K562 (cell line): ENCODE data around the gene SYNJ2. TPM values are rescaled to one million over a fixed set of nuclear protein-coding genes. Genes with fewer than 3 reads are reported as not detected.

Experiments used
- AFF4 ChIP-seq: sonication (generic); formaldehyde crosslinking; IDR thresholded peaks from 2 replicates; pipeline ENCODE4 v1.8.0; 2023; ENCODE audit warnings: mild to moderate bottlenecking, missing genetic modification reagents
- ARID1B ChIP-seq: fragments of 450-650 bp; IDR thresholded peaks from 2 replicates; pipeline ENCODE4 v1.6.1; 2016; ENCODE audit warnings: antibody characterized with exemption, mild to moderate bottlenecking, inconsistent platforms
- BRD9 ChIP-seq: fragments of 450-650 bp; IDR thresholded peaks from 2 replicates; pipeline ENCODE4 v1.6.1; 2018; ENCODE audit warnings: low read depth; ENCODE audit not compliant: partially characterized antibody
- ELF2 ChIP-seq: fragments of 250-450 bp; sonication (Bioruptor Pico); IDR thresholded peaks from 2 replicates; pipeline ENCODE4 v1.5.0; 2021; ENCODE audit warnings: mild to moderate bottlenecking
- ESRRB ChIP-seq: fragments of 250-450 bp; sonication (Bioruptor Pico); IDR thresholded peaks from 2 replicates; pipeline ENCODE4 v1.5.0; 2020; ENCODE audit warnings: mild to moderate bottlenecking, moderate library complexity, borderline replicate concordance
- FIP1L1 ChIP-seq: fragments of 200-400 bp; formaldehyde crosslinking; IDR thresholded peaks from 2 replicates; pipeline ENCODE4 v1.6.1; 2018; ENCODE audit warnings: mild to moderate bottlenecking, low read depth, low read length; ENCODE audit not compliant: poor library complexity, severe bottlenecking
- GTF2E2 ChIP-seq: fragments of 200-800 bp; sonication (Bioruptor generic); IDR thresholded peaks from 2 replicates; pipeline ENCODE4 v1.6.1; 2016; ENCODE audit warnings: missing genetic modification characterization, missing compliant biosample characterization
- HDGF ChIP-seq: fragments of 450-650 bp; IDR thresholded peaks from 2 replicates; pipeline ENCODE4 v1.6.1; 2016
- ILK ChIP-seq: fragments of 450-650 bp; IDR thresholded peaks from 2 replicates; pipeline ENCODE4 v1.6.1; 2016; ENCODE audit warnings: missing genetic modification characterization, low read depth, mild to moderate bottlenecking, missing compliant biosample characterization, moderate library complexity, borderline replicate concordance
- MCM3 ChIP-seq: fragments of 450-650 bp; IDR thresholded peaks from 2 replicates; pipeline ENCODE4 v1.6.1; 2016
- MEF2A ChIP-seq: IDR thresholded peaks from 2 replicates; pipeline ENCODE4 v1.6.1; 2011; ENCODE audit warnings: low read depth, mild to moderate bottlenecking, low read length, moderate library complexity; ENCODE audit not compliant: control insufficient read depth
- NEUROD1 ChIP-seq: fragments of 150-350 bp; IDR thresholded peaks from 2 replicates; pipeline ENCODE4 v1.6.1; 2014; ENCODE audit warnings: borderline replicate concordance, low read length, low read depth; ENCODE audit not compliant: partially characterized antibody
- PTBP1 ChIP-seq: fragments of 200-400 bp; formaldehyde crosslinking; IDR thresholded peaks from 2 replicates; pipeline ENCODE4 v1.6.1; 2017; ENCODE audit warnings: low read depth, low read length
- SAFB ChIP-seq: fragments of 200-400 bp; formaldehyde crosslinking; IDR thresholded peaks from 2 replicates; pipeline ENCODE4 v1.6.1; 2017; ENCODE audit warnings: low read depth, low read length, borderline replicate concordance
- SPI1 ChIP-seq: IDR thresholded peaks from 2 replicates; pipeline ENCODE4 v1.6.1; 2011; ENCODE audit warnings: low read depth, low read length, control low read depth, borderline replicate concordance
- TAL1 ChIP-seq: fragments of 450-650 bp; IDR thresholded peaks from 2 replicates; pipeline ENCODE4 v1.6.1; 2016; ENCODE audit warnings: mild to moderate bottlenecking
- TBP ChIP-seq: optimal IDR thresholded peaks from 2 replicates; pipeline ENCODE3; 2011; ENCODE audit warnings: low read depth, low read length, improper control_type of control experiment
- ZBTB9 ChIP-seq: fragments of 450-650 bp; formaldehyde crosslinking; IDR thresholded peaks from 2 replicates; pipeline ENCODE4 v1.4.0; 2020; ENCODE audit warnings: mild to moderate bottlenecking, moderate library complexity
- ZNF239 ChIP-seq: fragments of 250-450 bp; sonication (Bioruptor Pico); IDR thresholded peaks from 2 replicates; pipeline ENCODE4 v1.4.0; 2020; ENCODE audit warnings: mild to moderate bottlenecking
- polyA plus RNA-seq, 8 experiments: library from polyadenylated mRNA; depleted of rRNA in 4 of 8; stranded (reverse) in 5 of 8; unstranded in 3 of 8; fragments of >200 nt; fragmentation: Nextera tagmentation in 2 of 8; fragmentation: Illumina TruSeq in 1 of 8; extraction: Ambion mirVana in 2 of 8; extraction: Trizol in 1 of 8; gene quantifications; 2 replicates each; pipeline versions ENCODE4 v1.2.1 to v1.2.3, GENCODE V29; 2011 to 2014; ENCODE audit warnings: inconsistent platforms in 1 of 8, missing spikeins in 1 of 8
- total RNA-seq, 7 experiments: library from RNA; depleted of rRNA in 6 of 7; stranded (reverse); fragments of >200 nt in 6 of 7; fragmentation: Illumina TruSeq in 2 of 7; extraction: Trizol in 2 of 7; gene quantifications; 2 replicates each; pipeline versions ENCODE4 v1.2.1 to v1.2.3, GENCODE V29; 2011 to 2021; ENCODE audit warnings: low replicate concordance in 1 of 7
- TF ChIP-seq, protein P1 (sequence below): fragments of 250-450 bp; sonication (Bioruptor Pico); IDR thresholded peaks from 2 replicates; pipeline ENCODE4 v1.8.0; 2022; ENCODE audit warnings: inconsistent platforms, mild to moderate bottlenecking, moderate library complexity, borderline replicate concordance
- TF ChIP-seq, protein P2 (sequence below): fragments of 250-450 bp; sonication (Bioruptor Pico); IDR thresholded peaks from 2 replicates; pipeline ENCODE4 v1.4.0; 2020; ENCODE audit warnings: borderline replicate concordance

Gene SYNJ2
- total and polyA plus RNA-seq, 9 of the 15 experiments (the other 6 are each of a cell fraction or from before 2014, with no cell fraction given): 3.0 to 27.7 (median 17.8) TPM

DNA sequence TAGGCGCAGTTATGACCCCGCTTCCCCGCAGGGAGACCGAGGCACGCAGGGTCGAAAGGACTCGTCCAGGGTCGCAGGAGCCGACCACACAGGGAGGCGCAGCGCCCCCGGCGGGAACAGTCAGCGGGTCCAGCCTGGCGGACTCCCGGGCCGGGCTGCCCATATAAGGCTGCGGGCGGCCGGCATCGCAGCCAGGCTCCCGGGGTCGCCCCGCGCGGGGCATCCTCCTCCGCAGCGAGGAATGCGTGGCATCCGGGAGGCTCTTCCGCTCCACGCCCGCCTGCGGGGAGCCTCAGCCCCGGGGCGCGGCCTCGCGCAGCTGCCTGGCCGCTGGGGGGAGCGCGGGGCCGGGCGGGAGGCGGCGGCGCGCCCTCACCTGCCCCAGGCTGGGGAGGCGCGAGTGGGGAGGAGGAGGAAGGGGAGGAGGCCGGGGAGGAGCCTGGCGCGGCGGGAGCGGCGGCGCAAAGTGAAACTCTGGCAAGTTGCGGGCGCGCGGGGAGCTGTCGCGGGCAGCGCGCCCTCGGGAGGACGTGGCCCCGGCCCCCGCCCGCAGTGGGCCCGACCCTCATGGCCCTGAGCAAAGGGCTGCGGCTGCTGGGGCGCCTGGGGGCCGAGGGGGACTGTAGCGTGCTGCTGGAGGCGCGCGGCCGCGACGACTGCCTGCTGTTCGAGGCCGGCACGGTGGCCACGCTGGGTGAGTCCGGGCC is at the start of gene SYNJ2 (continued):
- TF ChIP-seq, protein P1, sequence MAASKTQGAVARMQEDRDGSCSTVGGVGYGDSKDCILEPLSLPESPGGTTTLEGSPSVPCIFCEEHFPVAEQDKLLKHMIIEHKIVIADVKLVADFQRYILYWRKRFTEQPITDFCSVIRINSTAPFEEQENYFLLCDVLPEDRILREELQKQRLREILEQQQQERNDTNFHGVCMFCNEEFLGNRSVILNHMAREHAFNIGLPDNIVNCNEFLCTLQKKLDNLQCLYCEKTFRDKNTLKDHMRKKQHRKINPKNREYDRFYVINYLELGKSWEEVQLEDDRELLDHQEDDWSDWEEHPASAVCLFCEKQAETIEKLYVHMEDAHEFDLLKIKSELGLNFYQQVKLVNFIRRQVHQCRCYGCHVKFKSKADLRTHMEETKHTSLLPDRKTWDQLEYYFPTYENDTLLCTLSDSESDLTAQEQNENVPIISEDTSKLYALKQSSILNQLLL (CRISPR knock-in tag): no peak
- TF ChIP-seq PTBP1 (no peak), ARID1B (0 out of 2 replicates have a peak, but pooled peaks have one; percentile 26), FIP1L1 (peak; percentile 82), TAL1 (no peak), MCM3 (no peak), ZBTB9 (peak; percentile 82; the same call in 1 of the 2 replicates), AFF4 (peak; percentile 58; the same call in 1 of the 2 replicates), SPI1 (no peak), TBP (peak; percentile 32), ZNF239 (CRISPR knock-in tag) (no peak), BRD9 (no peak), SAFB (peak; percentile 93), ELF2 (CRISPR knock-in tag) (no peak), ESRRB (CRISPR knock-in tag) (no peak), HDGF (no peak), ILK (tag) (no peak), MEF2A (no peak), NEUROD1 (peak; percentile 11), GTF2E2 (no peak)
- TF ChIP-seq, protein P2, sequence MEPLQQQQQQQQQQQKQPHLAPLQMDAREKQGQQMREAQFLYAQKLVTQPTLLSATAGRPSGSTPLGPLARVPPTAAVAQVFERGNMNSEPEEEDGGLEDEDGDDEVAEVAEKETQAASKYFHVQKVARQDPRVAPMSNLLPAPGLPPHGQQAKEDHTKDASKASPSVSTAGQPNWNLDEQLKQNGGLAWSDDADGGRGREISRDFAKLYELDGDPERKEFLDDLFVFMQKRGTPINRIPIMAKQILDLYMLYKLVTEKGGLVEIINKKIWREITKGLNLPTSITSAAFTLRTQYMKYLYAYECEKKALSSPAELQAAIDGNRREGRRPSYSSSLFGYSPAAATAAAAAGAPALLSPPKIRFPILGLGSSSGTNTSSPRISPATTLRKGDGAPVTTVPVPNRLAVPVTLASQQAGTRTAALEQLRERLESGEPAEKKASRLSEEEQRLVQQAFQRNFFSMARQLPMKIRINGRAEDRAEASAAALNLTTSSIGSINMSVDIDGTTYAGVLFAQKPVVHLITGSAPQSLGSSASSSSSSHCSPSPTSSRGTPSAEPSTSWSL (CRISPR knock-in tag): no peak
